GM21515 (cell line): Measurements from ENCODE around the gene EVC2.
"Not testable (repeated sequence)": the region's sequence is repeated elsewhere in the genome, so short reads cannot be mapped to it uniquely, and the experiment has no call there.

Source experiments
- ATAC-seq: cut with Tn5 transposase; IDR thresholded peaks from one replicate; pipeline ENCODE4 v1.9.1; 2021; ENCODE audit not compliant: unreplicated experiment

Gene EVC2

DNA sequence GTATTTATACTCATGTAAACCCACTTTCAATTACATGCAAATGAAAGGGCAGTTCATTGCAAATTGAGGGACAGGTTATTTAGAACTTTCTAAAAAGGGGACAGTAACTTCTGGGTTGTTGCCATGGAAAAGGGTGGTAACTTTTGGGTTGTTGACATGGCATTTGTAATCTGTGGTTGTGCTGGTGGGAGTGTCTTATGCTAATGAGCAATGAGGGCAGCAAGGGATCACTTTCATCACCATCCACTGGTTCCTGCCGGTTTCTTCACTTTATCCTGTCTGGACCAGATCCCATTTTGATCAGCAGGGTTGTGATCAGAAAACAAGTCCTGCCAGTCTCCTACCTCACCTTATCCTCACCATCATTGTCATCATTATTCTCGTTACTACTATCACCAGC lies 34.6 kb upstream of the EVC2 start:
- no peak for ATAC-seq

GRCh38 chr4:5742388-5742787 lies 34.0 kb upstream of the EVC2 start:
- ATAC-seq = no peak

DNA sequence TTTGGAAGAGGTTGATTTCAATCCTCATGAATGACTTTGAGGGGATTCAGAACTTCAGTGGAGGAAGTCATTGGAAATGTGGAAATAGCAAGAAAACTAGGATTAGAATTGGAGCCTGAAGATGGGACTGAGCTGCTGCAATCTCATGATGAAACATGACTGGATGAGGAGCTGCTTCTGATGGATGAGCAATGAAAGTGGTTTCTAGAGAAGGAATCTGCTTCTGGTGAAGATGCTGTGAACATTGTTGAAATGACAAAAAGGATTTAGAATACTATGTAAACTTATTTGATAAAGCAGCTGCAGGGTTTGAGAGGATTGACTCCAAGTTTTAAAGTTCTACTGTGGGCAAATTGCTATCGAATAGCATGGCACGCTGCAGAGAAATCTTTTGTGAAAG lies 29.7 kb upstream of the EVC2 start:
- ATAC-seq = no peak

DNA sequence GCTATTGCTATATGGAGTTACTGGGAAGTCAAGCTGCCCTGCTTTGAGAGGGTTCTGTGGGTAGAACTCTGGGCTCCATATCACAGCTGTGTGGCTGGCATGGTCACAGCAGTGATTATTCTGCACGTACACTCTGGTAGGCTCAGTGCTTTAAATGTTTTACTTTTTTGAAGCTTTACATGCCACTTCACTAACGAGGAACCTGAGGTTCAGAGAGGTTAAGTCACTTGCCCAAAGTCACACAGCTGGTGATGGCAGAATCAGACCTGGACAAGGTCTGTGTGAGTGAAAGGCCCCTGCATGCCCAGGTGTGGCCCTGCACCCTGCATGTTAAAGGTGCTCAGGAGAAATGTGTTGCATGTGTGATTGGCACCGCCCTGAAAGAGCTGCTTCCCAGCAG lies 27.1 kb upstream of the EVC2 start:
- no peak for ATAC-seq

DNA sequence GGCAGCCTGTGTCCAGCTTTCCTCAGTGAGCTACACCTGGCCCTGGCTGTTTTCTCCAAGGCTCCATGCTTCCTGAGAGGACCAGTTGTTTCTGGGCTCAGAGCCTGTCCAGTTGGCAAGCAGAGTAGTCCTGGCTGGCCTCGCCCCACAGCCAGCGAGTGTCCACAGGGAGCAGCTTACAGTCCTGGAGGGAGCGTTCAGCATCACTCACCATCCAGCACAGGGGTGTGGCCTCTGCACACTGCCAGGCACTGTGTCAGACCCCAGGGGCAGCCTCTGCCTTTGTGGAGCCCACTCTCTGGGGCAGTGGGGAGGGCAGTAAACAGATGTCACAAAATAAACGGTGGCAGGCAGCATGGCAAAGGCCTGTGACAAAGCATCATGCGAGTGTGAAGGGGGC lies 26.5 kb upstream of the EVC2 start:
- no peak for ATAC-seq

GRCh38 chr4:5732158-5732557 lies 23.8 kb upstream of the EVC2 start:
- no peak for ATAC-seq

DNA sequence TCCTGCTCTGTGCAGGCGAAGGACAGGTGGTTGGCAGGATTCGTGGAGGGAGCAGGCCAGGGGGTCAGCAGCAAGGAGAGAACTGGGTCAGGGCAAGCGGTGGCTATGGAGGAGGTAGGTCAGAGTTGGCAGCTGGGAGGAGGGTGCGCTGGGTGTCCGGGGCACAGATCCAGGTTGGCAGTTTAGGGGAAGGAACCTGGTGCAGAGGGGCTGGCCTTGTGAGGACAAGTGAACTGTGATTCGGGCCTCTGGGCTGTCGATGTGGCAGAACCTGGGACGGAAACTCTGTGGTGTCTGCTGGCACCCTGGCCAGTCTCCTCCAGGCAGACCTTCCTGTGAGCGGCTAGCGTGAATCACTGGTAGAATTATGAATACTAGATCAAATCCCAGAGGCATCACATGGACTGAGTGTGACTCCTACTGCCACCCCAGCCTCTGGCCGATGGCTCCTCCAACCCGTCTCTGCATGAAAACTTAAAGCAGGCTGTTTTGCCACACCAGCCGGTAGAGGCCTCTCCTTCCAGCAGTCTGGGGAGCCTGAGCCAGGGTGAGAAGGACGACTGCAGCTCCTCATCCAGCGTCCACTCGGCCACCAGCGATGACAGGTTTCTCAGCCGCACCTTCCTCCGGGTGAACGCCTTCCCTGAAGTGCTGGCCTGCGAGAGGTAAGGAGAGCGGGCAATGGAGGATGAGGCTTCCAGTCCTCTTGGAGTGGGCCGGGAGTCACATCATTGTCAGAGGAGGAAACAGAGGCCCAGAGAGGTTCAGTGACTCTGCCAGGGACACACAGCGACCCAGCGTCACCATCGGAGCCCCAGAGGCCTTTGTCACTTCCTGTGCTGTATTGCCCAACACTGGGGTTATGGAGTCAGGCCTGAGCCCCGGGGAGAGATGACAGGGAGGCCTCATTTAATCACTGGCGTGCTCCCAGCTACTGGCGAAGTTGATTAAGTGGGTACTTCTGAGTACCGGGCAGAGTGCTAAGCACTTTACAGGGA lies 22.9 kb upstream of the EVC2 start:
- no peak for ATAC-seq

DNA sequence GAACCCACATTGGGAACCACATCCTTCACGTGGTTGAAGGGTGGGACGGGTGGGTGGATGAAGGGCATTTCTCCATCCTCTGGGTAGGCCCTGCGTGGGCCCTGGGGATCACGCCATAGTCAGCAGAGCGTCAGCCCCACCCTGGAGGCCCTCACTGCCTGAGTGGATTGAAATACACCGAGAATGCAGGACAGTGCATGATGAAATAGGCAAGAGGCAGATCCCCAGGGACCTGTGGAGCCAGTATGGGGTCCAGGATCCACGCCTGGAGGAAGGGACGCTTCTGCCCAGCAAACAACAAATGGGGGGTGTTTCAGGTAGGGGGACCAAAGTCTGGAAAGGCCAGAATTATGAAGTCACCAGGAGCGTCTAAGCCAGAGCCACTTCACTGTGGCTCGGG lies 22.1 kb upstream of the EVC2 start:
- ATAC-seq = no peak

DNA sequence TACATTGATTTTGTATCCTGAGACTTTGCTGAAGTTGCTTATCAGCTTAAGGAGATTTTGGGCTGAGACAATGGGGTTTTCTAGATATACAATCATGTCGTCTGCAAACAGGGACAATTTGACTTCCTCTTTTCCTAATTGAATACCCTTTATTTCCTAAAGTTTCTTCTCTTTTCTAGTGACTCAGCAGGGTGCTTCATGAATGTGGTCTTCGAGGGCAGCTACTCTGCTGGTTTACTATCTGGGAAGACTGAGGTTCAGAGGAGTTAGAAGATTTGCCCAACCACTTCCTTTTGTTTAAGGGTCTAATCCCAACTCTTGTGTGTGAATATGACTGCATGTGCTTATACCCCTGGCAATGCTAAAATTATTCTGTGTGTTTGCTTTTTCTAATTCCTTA lies 20.1 kb upstream of the EVC2 start:
- not testable (repeated sequence) for ATAC-seq

- ATAC-seq = no peak
These were observed 16.0 kb upstream of the EVC2 start for GRCh38 chr4:5724377-5724776.

DNA sequence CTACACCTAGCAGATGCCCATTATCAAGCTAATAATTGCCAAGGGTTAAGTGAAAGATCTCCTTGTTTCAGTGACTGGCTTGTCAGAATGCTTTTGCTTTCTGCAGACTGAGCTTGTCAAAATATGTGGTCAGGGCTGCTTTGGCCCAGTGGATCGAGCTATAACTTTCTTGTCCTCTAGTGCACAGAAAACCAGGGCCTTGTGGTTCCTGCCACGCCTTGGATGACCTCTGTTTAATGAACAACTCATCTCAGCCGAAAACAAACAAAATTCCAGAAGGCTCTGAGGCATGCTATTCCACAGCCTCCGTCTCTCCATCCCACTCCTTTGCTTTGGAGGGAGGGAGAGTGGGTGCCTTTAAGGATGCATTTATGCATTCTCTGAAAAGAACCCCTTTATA lies 14.0 kb upstream of the EVC2 start:
- ATAC-seq = no peak

DNA sequence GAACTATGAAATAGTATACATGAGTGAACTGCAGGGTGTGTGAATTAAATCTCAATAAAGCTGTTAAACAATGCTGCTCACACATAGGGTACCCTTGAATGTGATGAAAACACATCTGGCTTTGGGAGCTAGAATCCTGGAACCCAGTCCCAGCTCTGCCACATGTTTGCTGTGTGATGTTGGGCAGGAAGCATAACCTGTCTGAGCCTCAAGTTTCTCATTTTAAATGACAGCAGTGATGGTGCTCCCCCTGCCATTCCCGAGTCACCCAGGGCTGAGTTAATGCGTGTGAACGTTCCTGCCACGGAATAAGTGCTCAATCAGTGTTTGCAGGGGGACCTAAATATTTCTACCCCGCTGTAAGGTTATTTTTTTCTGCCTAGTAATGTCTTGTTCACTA lies 13.6 kb upstream of the EVC2 start:
- no peak for ATAC-seq

GRCh38 chr4:5720980-5721379 lies 12.6 kb upstream of the EVC2 start:
- no peak for ATAC-seq

DNA sequence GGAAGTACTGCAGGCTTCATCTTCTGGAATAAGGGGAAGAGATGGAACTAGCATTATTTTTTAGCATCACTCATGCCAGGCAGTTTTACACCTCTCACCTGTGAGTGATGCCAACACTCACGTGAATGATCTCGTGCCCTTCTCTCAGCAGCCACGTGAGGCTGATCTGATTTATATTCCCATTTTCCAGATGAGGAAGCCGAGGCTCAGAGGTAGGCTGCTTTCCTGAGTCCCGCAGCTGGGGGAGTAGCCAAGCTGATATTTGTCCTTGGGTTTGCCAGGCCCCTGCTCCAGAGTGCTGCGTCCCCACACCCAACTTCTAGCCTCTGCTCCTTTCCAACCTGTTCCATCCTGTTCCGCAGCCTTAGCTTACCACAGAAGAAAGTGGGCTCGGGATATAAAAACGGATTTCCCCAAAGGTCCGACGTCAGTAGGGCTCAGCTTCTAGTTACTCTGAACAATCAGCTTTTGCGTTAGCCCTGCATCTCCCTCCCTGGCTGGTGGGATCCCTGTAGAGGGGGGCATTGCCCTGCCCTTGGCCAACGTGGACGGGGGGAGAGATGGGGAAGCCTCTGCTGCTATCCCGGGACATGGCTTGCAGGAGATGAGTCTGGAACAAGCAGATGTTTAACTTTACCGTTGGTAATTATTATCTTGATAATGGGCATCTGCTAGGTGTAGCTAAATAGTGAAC lies 11.9 kb upstream of the EVC2 start:
- ATAC-seq = no peak

DNA sequence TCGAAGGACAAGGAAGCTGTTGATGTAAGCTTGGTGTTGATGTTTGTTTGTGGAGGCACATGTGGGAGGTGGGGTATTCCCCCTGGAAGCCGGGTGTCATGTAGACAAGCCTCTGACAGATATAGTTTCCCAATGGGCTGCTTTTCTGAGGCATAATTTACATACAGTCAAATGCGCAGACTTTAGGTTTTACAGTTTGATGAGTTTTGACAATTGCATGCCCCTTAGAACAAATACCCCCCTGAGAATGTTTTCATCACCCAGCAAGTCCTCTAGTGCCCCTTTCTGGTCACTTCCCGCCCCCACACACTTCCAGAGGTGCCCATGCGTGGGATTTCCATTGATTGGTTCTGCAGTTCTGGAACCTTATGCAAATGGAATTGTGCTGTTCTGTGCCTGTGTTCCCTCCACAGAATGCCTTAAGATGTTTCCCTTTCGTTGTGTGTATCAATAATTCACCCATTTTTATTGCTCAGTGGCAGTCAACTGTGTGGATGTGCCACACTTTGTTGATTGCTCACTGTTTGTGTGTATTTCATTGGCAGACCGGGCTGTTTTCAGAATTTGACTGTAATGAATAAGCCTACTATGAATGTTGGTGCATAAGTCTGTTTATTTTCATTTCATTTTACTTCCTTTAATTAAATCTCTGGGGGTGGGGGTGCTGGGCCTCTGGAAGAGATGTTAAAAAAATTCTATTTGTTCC lies 11.1 kb upstream of the EVC2 start:
- no peak for ATAC-seq

GRCh38 chr4:5718411-5718810 lies 10.1 kb upstream of the EVC2 start:
- ATAC-seq = no peak

- ATAC-seq = no peak
These were observed 9.2 kb upstream of the EVC2 start for GRCh38 chr4:5717449-5718158.

- no peak for ATAC-seq
These were observed 8.0 kb upstream of the EVC2 start for GRCh38 chr4:5716391-5716790.

- no peak for ATAC-seq
These were observed 7.0 kb upstream of the EVC2 start for GRCh38 chr4:5715357-5715756.

DNA sequence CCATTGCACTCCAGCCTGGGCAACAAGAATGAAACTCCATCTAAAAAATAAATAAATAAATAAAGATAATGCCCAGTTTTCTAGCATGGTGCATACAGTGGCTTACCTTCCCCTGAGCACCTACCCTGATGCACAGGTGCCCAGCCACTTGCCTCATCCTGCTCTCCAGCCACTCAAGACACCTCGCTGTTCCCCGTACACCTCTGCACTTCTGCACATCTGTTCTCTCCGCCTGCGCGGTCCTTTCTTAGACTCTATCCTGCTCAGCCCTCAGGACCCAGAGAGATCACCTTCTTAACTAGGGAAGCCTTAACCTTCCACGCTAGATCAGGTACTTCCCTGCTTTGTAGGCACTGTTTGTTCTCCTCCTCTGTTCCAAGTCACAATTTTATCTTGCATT lies 5.5 kb upstream of the EVC2 start:
- ATAC-seq = no peak

GRCh38 chr4:5712931-5713330 lies 4.6 kb upstream of the EVC2 start:
- no peak for ATAC-seq
